ENCODE data around the gene SEPTIN1.

SEPTIN1 gene

DNA sequence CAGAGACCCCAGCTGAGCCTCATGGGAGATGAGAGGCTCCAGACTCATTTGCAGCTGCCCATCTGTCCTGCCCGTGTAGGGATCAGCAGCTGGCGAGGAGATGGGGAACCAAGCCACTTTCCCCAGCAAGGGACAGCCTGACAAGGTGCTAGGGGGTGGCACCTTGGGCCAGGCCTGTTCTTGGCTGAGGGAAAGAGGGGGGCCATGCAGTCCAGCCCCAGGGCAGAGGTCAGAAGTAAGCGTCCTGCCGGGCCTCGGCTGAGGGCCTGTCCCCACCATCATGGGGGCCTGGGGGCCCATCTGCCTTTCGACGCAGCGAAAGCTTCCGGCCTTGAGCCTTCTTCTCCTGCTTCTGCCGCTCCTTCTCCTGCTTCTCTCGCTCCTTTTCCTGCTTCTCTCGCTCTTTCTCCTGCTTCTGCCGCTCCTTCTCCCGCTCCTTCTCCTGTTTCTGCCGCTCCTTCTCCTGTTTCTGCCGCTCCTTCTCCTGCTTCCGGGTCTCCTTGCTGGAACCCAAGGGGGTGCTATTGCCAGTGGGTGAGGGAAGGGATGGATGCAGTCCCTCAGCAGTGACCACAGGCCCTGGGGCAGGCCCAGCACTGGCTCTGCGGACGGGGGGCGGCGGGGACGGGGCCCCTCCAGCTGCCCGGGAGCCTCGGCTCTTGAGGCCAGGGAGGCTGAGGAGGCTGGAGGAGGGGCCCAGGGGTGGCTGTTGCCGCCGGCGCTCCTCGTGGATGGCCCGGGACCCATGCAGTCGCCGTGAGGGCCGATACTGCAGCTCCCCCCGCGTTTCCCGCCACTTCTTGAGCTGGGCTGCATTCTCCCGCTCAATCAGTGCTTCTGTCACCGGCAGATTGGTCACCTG, 24.4 kb downstream of the SEPTIN1 start:
- Histone ChIP-seq H3K79me2 (ENCODE audit: control insufficient read depth, insufficient read depth, low read length, poor library complexity) (peaks cover 10% of the 10 kb centered on the region), H3K9ac (ENCODE audit: low read length) (no peak overlapping the region), H3K4me2 (ENCODE audit: low read length) (no peak overlapping the region), H3K27me3 (ENCODE audit: insufficient read depth, low read length) (no peaks in the 10 kb centered on the region), H3K23ac (ENCODE audit: low read length) (no peak overlapping the region), H4K12ac (ENCODE audit: low read depth, low read length) (peak overlapping the region; percentile 3), H3K27ac (ENCODE audit: low read depth, low read length) (peak overlapping the region; percentile 1), H3K4ac (ENCODE audit: low read depth, low read length) (no peak overlapping the region), H4K8ac (ENCODE audit: low read depth, low read length) (peak overlapping the region; percentile 8), H3K36me3 (ENCODE audit: control insufficient read depth in 1 of 2, insufficient read depth in 2 of 2, low read length in 2 of 2) (peaks cover 45 to 53% of the 10 kb centered on the region in 2 experiments), H3K9me3 (ENCODE audit: insufficient read depth, low read depth, low read length) (no peaks in the 10 kb centered on the region), H2AK5ac (ENCODE audit: low read length) (no peak overlapping the region), H2AFZ (ENCODE audit: insufficient read depth, low read length, poor library complexity) (no peak overlapping the region), H3K4me3 (ENCODE audit: low read depth, low read length) (peak overlapping the region; percentile 6), H4K91ac (ENCODE audit: low read depth, low read length) (no peak overlapping the region), H2BK12ac (ENCODE audit: low read length) (peak overlapping the region; percentile 19), H3K14ac (ENCODE audit: low read length) (peak overlapping the region; percentile 1), H3K4me1 (ENCODE audit: control insufficient read depth in 1 of 2, insufficient read depth in 2 of 2, low read length in 2 of 2) (peaks cover 19 to 20% of the 10 kb centered on the region in 2 experiments), H3K79me1 (ENCODE audit: low read length) (peaks cover 15% of the 10 kb centered on the region), H2BK120ac (ENCODE audit: insufficient read depth, low read length, poor library complexity) (no peak overlapping the region), H2BK5ac (ENCODE audit: low read depth, low read length, poor library complexity) (peak overlapping the region; percentile 5), H3K18ac (ENCODE audit: low read length) (no peak overlapping the region)
- WGBS (ENCODE audit: extremely low coverage, insufficient coverage, insufficient read length), result no CpG with 5 or more reads among the region's 37 CpGs
- no peak for DNase-seq

DNA sequence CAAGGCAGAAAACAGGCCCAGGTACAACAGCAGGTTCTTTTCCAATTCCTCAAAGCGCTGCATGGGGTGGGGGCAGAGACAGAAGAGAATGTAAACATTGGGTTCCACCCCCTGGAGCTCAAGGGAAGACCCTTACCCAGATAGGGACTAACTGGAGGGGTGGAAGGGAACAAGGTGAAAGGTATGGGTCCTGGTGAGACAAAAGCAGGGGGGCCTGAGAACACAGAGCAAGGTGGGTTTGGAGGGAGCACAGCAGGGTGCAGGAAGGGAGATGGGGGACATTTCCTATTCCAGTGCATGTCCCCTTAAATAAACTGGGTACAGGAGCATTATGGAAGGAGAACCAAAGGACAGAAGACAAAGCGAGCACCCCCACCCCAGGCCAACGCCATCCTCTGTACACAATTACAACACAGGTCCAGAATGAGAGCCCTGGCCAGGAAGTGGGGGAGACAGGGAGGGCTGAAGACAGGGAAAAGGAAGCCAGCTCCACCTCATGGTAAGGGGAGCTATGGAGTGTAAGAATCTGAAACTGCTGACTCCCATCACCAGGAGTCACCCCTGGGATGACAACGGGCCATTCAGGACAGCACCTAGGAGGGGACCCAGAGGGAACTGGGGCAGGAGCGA, 25.2 kb downstream of the SEPTIN1 start:
- Histone ChIP-seq H2BK12ac (ENCODE audit: low read length) (no peak overlapping the region), H3K23ac (ENCODE audit: low read length) (no peak overlapping the region), H3K4me2 (ENCODE audit: low read length) (no peak overlapping the region), H4K91ac (ENCODE audit: low read depth, low read length) (peak overlapping the region; percentile 39), H3K9ac (ENCODE audit: low read length) (no peak overlapping the region), H3K27ac (ENCODE audit: low read depth, low read length) (peak overlapping the region; percentile 1), H3K18ac (ENCODE audit: low read length) (peak overlapping the region; percentile 25), H3K79me2 (ENCODE audit: control insufficient read depth, insufficient read depth, low read length, poor library complexity) (peaks cover 10% of the 10 kb centered on the region), H3K9me3 (ENCODE audit: insufficient read depth, low read depth, low read length) (no peaks in the 10 kb centered on the region), H3K27me3 (ENCODE audit: insufficient read depth, low read length) (no peaks in the 10 kb centered on the region), H3K14ac (ENCODE audit: low read length) (no peak overlapping the region), H3K36me3 (ENCODE audit: control insufficient read depth in 1 of 2, insufficient read depth in 2 of 2, low read length in 2 of 2) (peaks cover 52 to 58% of the 10 kb centered on the region in 2 experiments), H2BK120ac (ENCODE audit: insufficient read depth, low read length, poor library complexity) (no peak overlapping the region), H2BK5ac (ENCODE audit: low read depth, low read length, poor library complexity) (no peak overlapping the region), H3K4me3 (ENCODE audit: low read depth, low read length) (no peak overlapping the region), H2AK5ac (ENCODE audit: low read length) (peak overlapping the region; percentile 30), H3K4me1 (ENCODE audit: control insufficient read depth in 1 of 2, insufficient read depth in 2 of 2, low read length in 2 of 2) (peaks cover 19 to 20% of the 10 kb centered on the region in 2 experiments), H3K4ac (ENCODE audit: low read depth, low read length) (peak overlapping the region; percentile 10), H4K8ac (ENCODE audit: low read depth, low read length) (peak overlapping the region; percentile 19), H2AFZ (ENCODE audit: insufficient read depth, low read length, poor library complexity) (no peak overlapping the region), H3K79me1 (ENCODE audit: low read length) (peaks cover 15% of the 10 kb centered on the region), H4K12ac (ENCODE audit: low read depth, low read length) (peak overlapping the region; percentile 3)
- DNase-seq, result no peak
- no CpG with 5 or more reads among the region's 5 CpGs for WGBS (ENCODE audit: extremely low coverage, insufficient coverage, insufficient read length)

DNA sequence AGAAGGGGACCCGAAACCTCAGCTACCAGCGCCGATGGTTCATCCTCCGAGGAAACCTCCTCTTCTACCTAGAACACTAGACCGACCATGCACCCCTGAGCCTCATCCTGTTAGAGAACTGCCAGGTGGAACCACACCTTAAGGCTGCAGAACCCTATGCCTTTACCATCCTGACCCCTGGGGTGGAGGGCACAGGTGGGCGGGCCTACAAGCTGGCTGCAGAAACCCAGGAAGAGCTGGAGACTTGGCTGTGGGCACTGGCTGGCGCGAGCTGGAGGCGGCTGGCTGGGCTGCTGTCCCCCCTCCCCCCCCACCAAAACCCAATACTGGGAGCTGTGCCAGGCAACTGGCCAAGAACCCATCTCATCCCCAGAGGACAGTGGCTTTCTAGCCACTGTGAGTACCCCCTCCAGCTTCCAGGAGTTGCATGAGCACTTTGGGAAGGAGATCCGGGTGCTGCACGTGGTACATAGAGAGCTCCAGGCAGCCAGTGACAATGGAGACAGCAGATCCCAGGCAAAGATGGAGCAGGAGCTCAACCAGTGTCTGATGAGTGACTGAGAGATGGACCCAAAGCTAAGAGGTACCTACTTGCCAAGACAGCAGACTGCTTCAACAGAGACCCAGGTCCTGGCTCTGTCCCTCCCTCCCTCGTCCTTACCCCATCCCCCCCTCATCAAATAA, 25.8 kb downstream of the SEPTIN1 start:
- Histone ChIP-seq H3K4me2 (ENCODE audit: low read length) (no peak overlapping the region), H4K91ac (ENCODE audit: low read depth, low read length) (peak overlapping the region; percentile 93), H3K79me1 (ENCODE audit: low read length) (peaks cover 15% of the 10 kb centered on the region), H4K12ac (ENCODE audit: low read depth, low read length) (peak overlapping the region; percentile 76), H4K8ac (ENCODE audit: low read depth, low read length) (peak overlapping the region; percentile 90), H2BK12ac (ENCODE audit: low read length) (no peak overlapping the region), H3K27ac (ENCODE audit: low read depth, low read length) (peak overlapping the region; percentile 79), H2AK5ac (ENCODE audit: low read length) (peak overlapping the region; percentile 9), H3K18ac (ENCODE audit: low read length) (no peak overlapping the region), H3K36me3 (ENCODE audit: control insufficient read depth in 1 of 2, insufficient read depth in 2 of 2, low read length in 2 of 2) (peaks cover 59 to 63% of the 10 kb centered on the region in 2 experiments), H2BK5ac (ENCODE audit: low read depth, low read length, poor library complexity) (no peak overlapping the region), H3K9ac (ENCODE audit: low read length) (no peak overlapping the region), H3K4me3 (ENCODE audit: low read depth, low read length) (no peak overlapping the region), H3K4ac (ENCODE audit: low read depth, low read length) (no peak overlapping the region), H3K14ac (ENCODE audit: low read length) (peak overlapping the region; percentile 4), H2BK120ac (ENCODE audit: insufficient read depth, low read length, poor library complexity) (no peak overlapping the region), H3K4me1 (ENCODE audit: control insufficient read depth in 1 of 2, insufficient read depth in 2 of 2, low read length in 2 of 2) (peaks cover 19 to 20% of the 10 kb centered on the region in 2 experiments), H3K9me3 (ENCODE audit: insufficient read depth, low read depth, low read length) (no peaks in the 10 kb centered on the region), H3K79me2 (ENCODE audit: control insufficient read depth, insufficient read depth, low read length, poor library complexity) (peaks cover 10% of the 10 kb centered on the region), H3K27me3 (ENCODE audit: insufficient read depth, low read length) (no peaks in the 10 kb centered on the region), H3K23ac (ENCODE audit: low read length) (no peak overlapping the region), H2AFZ (ENCODE audit: insufficient read depth, low read length, poor library complexity) (peak overlapping the region; percentile 9)
- WGBS (ENCODE audit: extremely low coverage, insufficient coverage, insufficient read length), result no CpG with 5 or more reads among the region's 12 CpGs
- no peak for DNase-seq

DNA sequence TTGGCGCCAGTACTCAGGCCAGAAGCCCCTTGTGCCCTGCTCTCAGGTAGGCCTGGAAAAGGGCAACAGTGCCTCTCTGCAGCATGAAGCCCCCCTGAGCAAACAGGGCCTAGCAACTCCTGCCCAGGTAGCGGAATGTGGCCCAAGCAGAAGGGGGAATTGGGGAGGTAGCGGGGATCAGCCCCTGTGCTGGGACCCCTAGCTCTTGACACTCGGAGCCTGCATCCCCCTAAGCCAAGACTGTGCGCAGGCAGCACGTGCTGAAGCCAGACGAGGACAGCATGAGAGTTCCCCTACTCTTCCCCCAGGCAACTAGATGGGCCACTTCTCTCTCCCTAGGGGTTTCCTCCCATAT, 26.4 kb downstream of the SEPTIN1 start:
- H4K91ac ChIP-seq (ENCODE audit: low read depth, low read length), result peak overlapping the region; percentile 93
- peak overlapping the region; percentile 29 for H3K4ac ChIP-seq (ENCODE audit: low read depth, low read length)
- peak overlapping the region; percentile 89 for H3K14ac ChIP-seq (ENCODE audit: low read length)
- H2AK5ac ChIP-seq (ENCODE audit: low read length), result peak overlapping the region; percentile 69
- H4K8ac ChIP-seq (ENCODE audit: low read depth, low read length), result peak overlapping the region; percentile 90
- no peaks in the 10 kb centered on the region for H3K27me3 ChIP-seq (ENCODE audit: insufficient read depth, low read length)
- peak overlapping the region; percentile 79 for H3K27ac ChIP-seq (ENCODE audit: low read depth, low read length)
- peaks cover 10% of the 10 kb centered on the region for H3K79me2 ChIP-seq (ENCODE audit: control insufficient read depth, insufficient read depth, low read length, poor library complexity)
- peak overlapping the region; percentile 22 for H3K18ac ChIP-seq (ENCODE audit: low read length)
- H2BK120ac ChIP-seq (ENCODE audit: insufficient read depth, low read length, poor library complexity), result peak overlapping the region; percentile 28
- peaks cover 65 to 69% of the 10 kb centered on the region in 2 experiments for H3K36me3 ChIP-seq (ENCODE audit: control insufficient read depth in 1 of 2, insufficient read depth in 2 of 2, low read length in 2 of 2)
- peak overlapping the region; percentile 58 for H3K4me2 ChIP-seq (ENCODE audit: low read length)
- peak overlapping the region; percentile 19 for H3K9ac ChIP-seq (ENCODE audit: low read length)
- peak overlapping the region; percentile 5 for H2AFZ ChIP-seq (ENCODE audit: insufficient read depth, low read length, poor library complexity)
- no peak overlapping the region for H2BK12ac ChIP-seq (ENCODE audit: low read length)
- no peak for DNase-seq
- no peak overlapping the region for H3K4me3 ChIP-seq (ENCODE audit: low read depth, low read length)
- peaks cover 19 to 20% of the 10 kb centered on the region in 2 experiments for H3K4me1 ChIP-seq (ENCODE audit: control insufficient read depth in 1 of 2, insufficient read depth in 2 of 2, low read length in 2 of 2)
- H3K9me3 ChIP-seq (ENCODE audit: insufficient read depth, low read depth, low read length), result no peaks in the 10 kb centered on the region
- peak overlapping the region; percentile 17 for H2BK5ac ChIP-seq (ENCODE audit: low read depth, low read length, poor library complexity)
- H4K12ac ChIP-seq (ENCODE audit: low read depth, low read length), result peak overlapping the region; percentile 76
- WGBS (ENCODE audit: extremely low coverage, insufficient coverage, insufficient read length), result no CpG with 5 or more reads among the region's 7 CpGs
- H3K23ac ChIP-seq (ENCODE audit: low read length), result no peak overlapping the region
- peaks cover 15% of the 10 kb centered on the region for H3K79me1 ChIP-seq (ENCODE audit: low read length)
